DMS153 treated with DMSO at 0.1 percent for 48 hours (cell line): Measurements from ENCODE around the gene DCAF8.

Source experiments
- DNase-seq: peaks from one replicate; lab custom pipeline; 2025; ENCODE audit not compliant: unreplicated experiment; lab: John Stamatoyannopoulos, UW

DCAF8 gene

GRCh38 chr1:160171980-160172379 is 90.4 kb downstream of the DCAF8 start:
- no peak for DNase-seq

GRCh38 chr1:160171354-160171753 is 91.0 kb downstream of the DCAF8 start:
- DNase-seq = no peak

- no peak for DNase-seq
Observed at GRCh38 chr1:160169553-160170399, 92.6 kb downstream of the DCAF8 start.

GRCh38 chr1:160168609-160169369 is 93.6 kb downstream of the DCAF8 start:
- DNase-seq = no peak

GRCh38 chr1:160168016-160168415 is 94.3 kb downstream of the DCAF8 start:
- no peak for DNase-seq

GRCh38 chr1:160167580-160167979 is 94.8 kb downstream of the DCAF8 start:
- no peak for DNase-seq

GRCh38 chr1:160167056-160167455 is 95.3 kb downstream of the DCAF8 start:
- no peak for DNase-seq

GRCh38 chr1:160166166-160166868 is 96.0 kb downstream of the DCAF8 start:
- DNase-seq = no peak
